H9 (cell line): Measurements from ENCODE around the gene C1QTNF6. TPM values are rescaled to one million over a fixed set of nuclear protein-coding genes. Genes with fewer than 3 reads are reported as not detected.

Experiments used
- DNase-seq: peaks from one replicate; pipeline ENCODE4 v3.0.0-alpha.2; 2017
- H2AFZ ChIP-seq: one replicate; pipeline ENCODE4 v1.6.1; 2013; ENCODE audit warnings: mild to moderate bottlenecking, low read length, control low read depth, moderate library complexity
- H2AK5ac ChIP-seq: 2 replicates; pipeline ENCODE4 v1.6.1; 2013; ENCODE audit warnings: low read length, control low read depth, mixed read lengths; ENCODE audit not compliant: insufficient read length
- H2BK120ac ChIP-seq: one replicate; pipeline ENCODE4 v1.6.1; 2013; ENCODE audit warnings: low read depth, mild to moderate bottlenecking, low read length, control low read depth, inconsistent platforms; ENCODE audit not compliant: poor library complexity, severe bottlenecking
- H2BK12ac ChIP-seq: 2 replicates; pipeline ENCODE4 v1.6.1; 2013; ENCODE audit warnings: low read length, control low read depth, mixed read lengths, low read depth; ENCODE audit not compliant: insufficient read length
- H2BK15ac ChIP-seq: 2 replicates; pipeline ENCODE4 v1.6.1; 2013; ENCODE audit warnings: low read depth, low read length, control low read depth
- H2BK20ac ChIP-seq: one replicate; pipeline ENCODE4 v1.6.1; 2013; ENCODE audit warnings: low read depth, mild to moderate bottlenecking, low read length, control low read depth, inconsistent platforms; ENCODE audit not compliant: poor library complexity, severe bottlenecking
- H2BK5ac ChIP-seq: 2 replicates; pipeline ENCODE4 v1.6.1; 2013; ENCODE audit warnings: low read length, control low read depth, mixed read lengths; ENCODE audit not compliant: insufficient read length
- H3K14ac ChIP-seq: 2 replicates; pipeline ENCODE4 v1.6.1; 2013; ENCODE audit warnings: low read length, control low read depth; ENCODE audit not compliant: insufficient read depth
- H3K18ac ChIP-seq: 2 replicates; pipeline ENCODE4 v1.6.1; 2013; ENCODE audit warnings: low read depth, mild to moderate bottlenecking, mixed read lengths, low read length, control low read depth; ENCODE audit not compliant: insufficient read length
- H3K23ac ChIP-seq: 2 replicates; pipeline ENCODE4 v1.6.1; 2013; ENCODE audit warnings: low read length, control low read depth, mixed read lengths, low read depth; ENCODE audit not compliant: insufficient read length
- H3K23me2 ChIP-seq: 2 replicates; pipeline ENCODE4 v1.6.1; 2013; ENCODE audit warnings: low read depth, mild to moderate bottlenecking, mixed read lengths, low read length, control low read depth; ENCODE audit not compliant: insufficient read length, poor library complexity, severe bottlenecking
- H3K27ac ChIP-seq: 2 replicates; pipeline ENCODE4 v1.5.1; 2013; ENCODE audit warnings: low read length, control low read depth, mixed read lengths, low read depth; ENCODE audit not compliant: insufficient read length
- H3K27me3 ChIP-seq: 2 replicates; pipeline ENCODE4 v1.6.1; 2013; ENCODE audit warnings: low read length, control low read depth, inconsistent platforms; ENCODE audit not compliant: insufficient read depth
- H3K4ac ChIP-seq: 2 replicates; pipeline ENCODE4 v1.6.1; 2013; ENCODE audit warnings: low read depth, mild to moderate bottlenecking, control low read depth, inconsistent platforms, low read length, moderate library complexity
- H3K4me1 ChIP-seq: 2 replicates; pipeline ENCODE4 v1.6.1; 2013; ENCODE audit warnings: low read length, control low read depth, inconsistent platforms; ENCODE audit not compliant: insufficient read depth
- H3K4me2 ChIP-seq: 2 replicates; pipeline ENCODE4 v1.6.1; 2013; ENCODE audit warnings: low read length, control low read depth, mixed read lengths; ENCODE audit not compliant: insufficient read length, insufficient read depth
- H3K56ac ChIP-seq: 2 replicates; pipeline ENCODE4 v1.6.1; 2013; ENCODE audit warnings: low read depth, mild to moderate bottlenecking, mixed read lengths, low read length, control low read depth; ENCODE audit not compliant: insufficient read length
- H3K79me1 ChIP-seq: 2 replicates; pipeline ENCODE4 v1.6.1; 2013; ENCODE audit warnings: low read depth, mild to moderate bottlenecking, moderate library complexity, low read length, control low read depth, inconsistent platforms; ENCODE audit not compliant: insufficient read depth, poor library complexity, severe bottlenecking
- H3K79me2 ChIP-seq: 2 replicates; pipeline ENCODE4 v1.6.1; 2013; ENCODE audit warnings: low read length, control low read depth, inconsistent platforms; ENCODE audit not compliant: insufficient read depth
- H3K9ac ChIP-seq: 2 replicates; pipeline ENCODE4 v1.6.1; 2013; ENCODE audit warnings: low read length, control low read depth, mixed read lengths; ENCODE audit not compliant: insufficient read length; ENCODE audit errors: extremely low read depth
- H3K9me3 ChIP-seq: one replicate; pipeline ENCODE4 v1.6.1; 2013; ENCODE audit warnings: low read depth, low read length, inconsistent platforms; ENCODE audit not compliant: control insufficient read depth
- H3T11ph ChIP-seq: one replicate; pipeline ENCODE4 v1.6.1; 2013; ENCODE audit warnings: mild to moderate bottlenecking, low read length, control low read depth, inconsistent platforms
- H4K20me1 ChIP-seq: one replicate; pipeline ENCODE4 v1.6.1; 2013; ENCODE audit not compliant: control insufficient read depth, insufficient read length, insufficient read depth
- H4K5ac ChIP-seq: 2 replicates; pipeline ENCODE4 v1.6.1; 2013; ENCODE audit warnings: low read depth, mild to moderate bottlenecking, mixed read lengths, low read length, control low read depth; ENCODE audit not compliant: insufficient read length
- H4K8ac ChIP-seq: replicated peaks from 2 replicates; pipeline ENCODE4 v1.6.1; 2013; ENCODE audit warnings: low read length, control low read depth, mixed read lengths, low read depth; ENCODE audit not compliant: insufficient read length
- H4K91ac ChIP-seq: 2 replicates; pipeline ENCODE4 v1.6.1; 2013; ENCODE audit warnings: low read depth, mild to moderate bottlenecking, moderate library complexity, mixed read lengths, low read length, control low read depth; ENCODE audit not compliant: insufficient read length
- H3K27ac Mint-ChIP-seq, 3 experiments: 2 replicates in 2 of 3; 3 replicates in 1 of 3; pipeline ENCODE4 v1.8.0; 2020 to 2021; ENCODE audit warnings: mixed read lengths in 3 of 3, mild to moderate bottlenecking in 1 of 3, moderate library complexity in 1 of 3
- H3K27me3 Mint-ChIP-seq: 2 replicates; pipeline ENCODE4 v1.8.0; 2021; ENCODE audit warnings: low read depth, mild to moderate bottlenecking, moderate library complexity, mixed read lengths
- H3K36me3 Mint-ChIP-seq, 3 experiments: 2 replicates in 2 of 3; 3 replicates in 1 of 3; pipeline ENCODE4 v1.8.0; 2020 to 2021; ENCODE audit warnings: low read depth in 3 of 3, mixed read lengths in 3 of 3; ENCODE audit not compliant: insufficient read depth in 1 of 3
- H3K4me1 Mint-ChIP-seq, 2 experiments: 2 replicates each; pipeline ENCODE4 v1.8.0; 2020; ENCODE audit warnings: mixed read lengths in 2 of 2
- H3K4me3 Mint-ChIP-seq, 2 experiments: 2 replicates in 1 of 2; 3 replicates in 1 of 2; pipeline ENCODE4 v1.8.0; 2020 to 2021; ENCODE audit warnings: mild to moderate bottlenecking in 2 of 2, mixed read lengths in 2 of 2, moderate library complexity in 1 of 2
- H3K9me3 Mint-ChIP-seq, 2 experiments: 2 replicates in 1 of 2; 3 replicates in 1 of 2; pipeline ENCODE4 v1.8.0; 2020; ENCODE audit warnings: mild to moderate bottlenecking in 2 of 2, mixed read lengths in 2 of 2, moderate library complexity in 1 of 2
- WGBS: extraction: QIAGEN DNeasy Blood & Tissue Kit; methylation state at CpG from one replicate; pipeline ENCODE4 v1.1.7; 2013; ENCODE audit warnings: missing lambda C conversion rate, low lambda C conversion rate, mixed read lengths; ENCODE audit not compliant: insufficient read length; ENCODE audit errors: extremely low coverage; 5-methylcytosine and 5-hydroxymethylcytosine counted together
- total RNA-seq: library from RNA; stranded (reverse); gene quantifications from 2 replicates; pipeline ENCODE4 v1.2.1, GENCODE V29; 2021
- TF ChIP-seq, protein P1 (sequence below): fragments of 200-600 bp; sonication (generic); conservative IDR thresholded peaks from 3 replicates; pipeline ENCODE4 v1.8.0; 2021; ENCODE audit warnings: antibody characterized with exemption, mild to moderate bottlenecking

Gene C1QTNF6
- total RNA-seq, 1 experiment from 2014 or later: 5.0 TPM

DNA sequence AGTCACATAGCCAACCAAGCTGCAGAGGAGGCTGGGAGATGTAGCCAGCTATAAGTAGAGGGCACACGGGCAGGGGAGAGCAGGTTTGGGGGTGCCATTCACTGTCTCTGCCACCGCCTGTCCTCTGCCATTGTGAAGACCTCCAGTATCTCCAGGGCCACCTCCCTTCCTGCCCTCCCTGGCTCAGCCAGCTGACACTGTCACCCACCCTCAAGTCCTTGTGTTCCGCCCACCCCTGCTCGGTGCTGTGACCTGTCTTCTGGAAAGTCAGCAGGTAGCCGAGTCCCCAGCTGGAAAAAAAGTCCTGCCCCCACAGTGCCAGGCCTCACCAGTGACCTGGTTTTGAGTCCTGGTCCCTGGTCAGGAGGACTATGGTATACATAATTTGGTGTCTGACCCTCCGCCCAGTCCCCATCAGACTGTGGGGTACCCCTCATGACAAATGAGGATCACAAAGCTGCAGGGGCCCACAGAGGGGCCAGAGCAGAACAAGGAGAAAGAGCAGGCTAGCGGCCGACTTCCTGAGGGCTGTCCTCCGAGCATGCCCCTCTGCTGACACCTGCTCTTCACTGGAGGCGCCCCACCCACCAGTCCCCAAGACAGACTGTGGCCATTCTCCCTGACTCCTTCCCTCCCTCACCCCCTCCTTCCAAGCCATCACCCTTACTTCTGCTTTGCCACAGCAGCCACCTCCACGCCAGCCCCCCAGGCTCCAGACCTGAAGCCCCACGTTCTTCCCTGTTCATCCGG is 31.2 kb downstream of the C1QTNF6 start:
- Histone ChIP-seq H3T11ph (no peak overlapping the region), H2AFZ (no peak overlapping the region), H4K91ac (no peak overlapping the region), H3K23ac (no peak overlapping the region), H3K14ac (no peak overlapping the region), H3K23me2 (no peaks in the 10 kb centered on the region), H2BK15ac (no peak overlapping the region), H3K9me3 (no peaks in the 10 kb centered on the region), H3K27me3 (no peaks in the 10 kb centered on the region), H4K5ac (no peak overlapping the region), H4K8ac (no peak overlapping the region), H3K56ac (no peak overlapping the region), H2BK120ac (no peak overlapping the region), H3K18ac (no peak overlapping the region), H3K4ac (no peak overlapping the region), H3K4me2 (no peak overlapping the region), H3K27ac (no peak overlapping the region), H2BK12ac (no peak overlapping the region), H3K79me2 (no peaks in the 10 kb centered on the region), H3K4me1 (no peaks in the 10 kb centered on the region), H3K79me1 (no peaks in the 10 kb centered on the region), H3K9ac (no peak overlapping the region), H4K20me1 (no peaks in the 10 kb centered on the region), H2BK5ac (no peak overlapping the region), H2BK20ac (no peak overlapping the region), H2AK5ac (no peak overlapping the region)
- H3K9me3 Mint-ChIP-seq: peaks cover 0 to 12% of the 10 kb centered on the region in 2 experiments; a peak in 2 of 5 replicates
- no peak for DNase-seq
- H3K4me3 Mint-ChIP-seq: no peak overlapping the region
- H3K27ac Mint-ChIP-seq: no peak overlapping the region
- peaks cover 3 to 7% of the 10 kb centered on the region in 2 experiments for H3K4me1 Mint-ChIP-seq
- WGBS: no CpG with 5 or more reads among the region's 13 CpGs
- H3K27me3 Mint-ChIP-seq: peaks cover 43% of the 10 kb centered on the region
- peaks cover 0 to 6% (median 2%) of the 10 kb centered on the region in 3 experiments; a peak in 4 of 7 replicates for H3K36me3 Mint-ChIP-seq
- TF ChIP-seq, protein P1, sequence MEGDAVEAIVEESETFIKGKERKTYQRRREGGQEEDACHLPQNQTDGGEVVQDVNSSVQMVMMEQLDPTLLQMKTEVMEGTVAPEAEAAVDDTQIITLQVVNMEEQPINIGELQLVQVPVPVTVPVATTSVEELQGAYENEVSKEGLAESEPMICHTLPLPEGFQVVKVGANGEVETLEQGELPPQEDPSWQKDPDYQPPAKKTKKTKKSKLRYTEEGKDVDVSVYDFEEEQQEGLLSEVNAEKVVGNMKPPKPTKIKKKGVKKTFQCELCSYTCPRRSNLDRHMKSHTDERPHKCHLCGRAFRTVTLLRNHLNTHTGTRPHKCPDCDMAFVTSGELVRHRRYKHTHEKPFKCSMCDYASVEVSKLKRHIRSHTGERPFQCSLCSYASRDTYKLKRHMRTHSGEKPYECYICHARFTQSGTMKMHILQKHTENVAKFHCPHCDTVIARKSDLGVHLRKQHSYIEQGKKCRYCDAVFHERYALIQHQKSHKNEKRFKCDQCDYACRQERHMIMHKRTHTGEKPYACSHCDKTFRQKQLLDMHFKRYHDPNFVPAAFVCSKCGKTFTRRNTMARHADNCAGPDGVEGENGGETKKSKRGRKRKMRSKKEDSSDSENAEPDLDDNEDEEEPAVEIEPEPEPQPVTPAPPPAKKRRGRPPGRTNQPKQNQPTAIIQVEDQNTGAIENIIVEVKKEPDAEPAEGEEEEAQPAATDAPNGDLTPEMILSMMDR: no peak
